ENCODE results near the gene OR10H3. TPM values are rescaled to one million over a fixed set of nuclear protein-coding genes. Genes with fewer than 3 reads are reported as not detected.
"Not testable (repeated sequence)": the region's sequence is repeated elsewhere in the genome, so short reads cannot be mapped to it uniquely, and the experiment has no call there.

The OR10H3 gene
- polyA plus RNA-seq, 1 of the 3 experiments (the other 2 are of a cell fraction): not detected

GRCh38 chr19:15759962-15760565 is 22.3 kb downstream of the OR10H3 start:
- H3K79me2 ChIP-seq (ENCODE audit: insufficient read depth): no peaks in the 10 kb centered on the region
- H3F3A ChIP-seq (replicated peaks; ENCODE audit: insufficient read depth): no peaks in the 10 kb centered on the region
- no peaks in the 10 kb centered on the region for H3K9me3 ChIP-seq
- 0% methylated on average over 4 of the region's 28 CpGs for WGBS (ENCODE audit: low lambda C conversion rate)
- no peaks in the 10 kb centered on the region for H3K4me1 ChIP-seq (ENCODE audit: control insufficient read depth in 1 of 2, insufficient read depth in 2 of 2, low read depth in 1 of 2, low read length in 1 of 2)
- H3K9me2 ChIP-seq: no peaks in the 10 kb centered on the region; the same call in 1 of the 2 replicates
- no peak overlapping the region for H3K9ac ChIP-seq
- no peaks in the 10 kb centered on the region for H3K27me3 ChIP-seq (ENCODE audit: insufficient read depth)
- CTCF ChIA-PET: no interaction called here
- POLR2A ChIA-PET: no interaction called here
- DNase-seq: peak; percentile 27
- TF ChIP-seq JUND (IDR thresholded peaks at IDR 0.05) (no peak), GABPA (IDR thresholded peaks at IDR 0.05; ENCODE audit: low read depth) (no peak), CTCF (IDR thresholded peaks at IDR 0.05) (peak; percentile 32; the same call in 1 of the 2 replicates)
- H3K36me3 ChIP-seq (replicated peaks in 1 of 2; ENCODE audit: control insufficient read depth in 1 of 2, insufficient read depth in 2 of 2, low read length in 1 of 2): no peaks in the 10 kb centered on the region
- H3K27ac ChIP-seq (ENCODE audit: low read depth in 2 of 2, low read length in 1 of 2): no peak overlapping the region
- no peak overlapping the region for H3K4me3 ChIP-seq (ENCODE audit: low read depth in 2 of 2, low read length in 1 of 2)
- H3K4me2 ChIP-seq: no peak overlapping the region
- no peaks in the 10 kb centered on the region for H4K20me1 ChIP-seq (ENCODE audit: insufficient read depth)
- no peak overlapping the region for H2AFZ ChIP-seq (ENCODE audit: low read depth)

GRCh38 chr19:15769586-15769985 is 31.8 kb downstream of the OR10H3 start:
- Histone ChIP-seq H3K9me2 (no peaks in the 10 kb centered on the region), H3K4me1 (ENCODE audit: control insufficient read depth in 1 of 2, insufficient read depth in 2 of 2, low read depth in 1 of 2, low read length in 1 of 2) (no peaks in the 10 kb centered on the region), H3K27ac (ENCODE audit: low read depth in 2 of 2, low read length in 1 of 2) (no peak overlapping the region), H3K36me3 (replicated peaks in 1 of 2; ENCODE audit: control insufficient read depth in 1 of 2, insufficient read depth in 2 of 2, low read length in 1 of 2) (no peaks in the 10 kb centered on the region), H3K4me3 (ENCODE audit: low read depth in 2 of 2, low read length in 1 of 2) (no peak overlapping the region), H2AFZ (ENCODE audit: low read depth) (no peak overlapping the region), H3K4me2 (no peak overlapping the region), H3K9me3 (no peaks in the 10 kb centered on the region), H4K20me1 (ENCODE audit: insufficient read depth) (no peaks in the 10 kb centered on the region), H3K79me2 (ENCODE audit: insufficient read depth) (no peaks in the 10 kb centered on the region), H3K27me3 (ENCODE audit: insufficient read depth) (no peaks in the 10 kb centered on the region), H3K9ac (no peak overlapping the region), H3F3A (replicated peaks; ENCODE audit: insufficient read depth) (no peaks in the 10 kb centered on the region)
- TF ChIP-seq FOXM1 (IDR thresholded peaks at IDR 0.05; ENCODE audit: low read depth) (no peak), REST (IDR thresholded peaks at IDR 0.05; ENCODE audit: low read depth, low read length) (peak; percentile 89)
- ChIA-PET POLR2A (no interaction called here), CTCF (no interaction called here)
- WGBS (ENCODE audit: low lambda C conversion rate): no CpG with 5 or more reads among the region's 6 CpGs
- DNase-seq: no peak

GRCh38 chr19:15774159-15774558 is 36.4 kb downstream of the OR10H3 start:
- CTCF ChIA-PET; POLR2A ChIA-PET; H4K20me1 ChIP-seq (ENCODE audit: insufficient read depth); H3K9me2 ChIP-seq; H3K4me2 ChIP-seq; H3K27me3 ChIP-seq (ENCODE audit: insufficient read depth); H3K27ac ChIP-seq (ENCODE audit: low read depth in 2 of 2, low read length in 1 of 2); H3K9ac ChIP-seq; H3K79me2 ChIP-seq (ENCODE audit: insufficient read depth); DNase-seq; H2AFZ ChIP-seq (ENCODE audit: low read depth); H3K4me1 ChIP-seq (ENCODE audit: control insufficient read depth in 1 of 2, insufficient read depth in 2 of 2, low read depth in 1 of 2, low read length in 1 of 2); H3K9me3 ChIP-seq; H3F3A ChIP-seq (replicated peaks; ENCODE audit: insufficient read depth); H3K4me3 ChIP-seq (ENCODE audit: low read depth in 2 of 2, low read length in 1 of 2); H3K36me3 ChIP-seq (replicated peaks in 1 of 2; ENCODE audit: control insufficient read depth in 1 of 2, insufficient read depth in 2 of 2, low read length in 1 of 2): not testable (repeated sequence)
- 0% methylated on average over 3 of the region's 3 CpGs for WGBS (ENCODE audit: low lambda C conversion rate)

Measured in SK-N-SH (cell line).